OCI-LY3 (cell line): ENCODE measurements around the gene ANKRD9.
A peak's percentile ranks its signal among the peaks of the same experiment; 100 is the strongest.

Experiments used
- H2AFZ ChIP-seq: fragments of 200-600, 300-600 bp; shearing (Covaris generic); 2 replicates; pipeline ENCODE4 v1.6.0; 2014; ENCODE audit warnings: antibody characterized with exemption, low read depth, low read length
- H3K27ac ChIP-seq: fragments of 200-600, 300-600 bp; sonication (generic); 2 replicates; pipeline ENCODE4 v1.5.1; 2014; ENCODE audit warnings: mild to moderate bottlenecking, low read length, moderate library complexity, mixed read lengths
- H3K27me3 ChIP-seq: fragments of 200-600, 300-600 bp; sonication (generic); 2 replicates; pipeline ENCODE4 v1.6.1; 2014; ENCODE audit warnings: low read depth, low read length, mixed read lengths
- H3K36me3 ChIP-seq: fragments of 200-600, 300-600 bp; sonication (generic); replicated peaks from 2 replicates; pipeline ENCODE3; 2014; ENCODE audit warnings: low read depth, low read length, mixed read lengths
- H3K4me1 ChIP-seq: fragments of 300-600, 200-600 bp; sonication (generic); 2 replicates; pipeline ENCODE4 v1.6.1; 2014; ENCODE audit warnings: low read length, mixed read lengths
- H3K4me2 ChIP-seq: fragments of 200-600, 300-600 bp; sonication (generic); 2 replicates; pipeline ENCODE4 v1.6.1; 2014; ENCODE audit warnings: low read length, mixed read lengths
- H3K4me3 ChIP-seq: fragments of 300-600, 200-600 bp; sonication (generic); 2 replicates; pipeline ENCODE4 v1.5.1; 2014; ENCODE audit warnings: antibody characterized with exemption, mild to moderate bottlenecking, low read length, moderate library complexity
- H3K79me2 ChIP-seq: fragments of 300-600, 200-600 bp; shearing (Covaris generic); 2 replicates; pipeline ENCODE4 v1.6.1; 2014; ENCODE audit warnings: mild to moderate bottlenecking, low read length, mixed read lengths
- H3K9ac ChIP-seq: fragments of 300-600, 200-600 bp; shearing (Covaris generic); 2 replicates; pipeline ENCODE4 v1.6.0; 2014; ENCODE audit warnings: mild to moderate bottlenecking, low read length, moderate library complexity
- H3K9me3 ChIP-seq: fragments of 200-600, 300-600 bp; shearing (Covaris generic); 2 replicates; pipeline ENCODE4 v1.6.1; 2014; ENCODE audit warnings: low read length, mixed read lengths; ENCODE audit not compliant: insufficient read depth
- H4K20me1 ChIP-seq: fragments of 200-600, 300-600 bp; sonication (generic); 2 replicates; pipeline ENCODE4 v1.6.1; 2016; ENCODE audit warnings: low read length, mixed read lengths; ENCODE audit not compliant: insufficient read depth
- EZH2phosphoT487 ChIP-seq: fragments of 200-600 bp; shearing (Covaris generic); IDR thresholded peaks from 2 replicates; pipeline ENCODE4 v1.6.1; 2018; ENCODE audit warnings: antibody characterized with exemption, mixed run types, low read depth
- TF ChIP-seq, protein P1 (sequence below): fragments of 200-600, 300-600 bp; sonication (generic); IDR thresholded peaks from 2 replicates; pipeline ENCODE4 v1.5.1; 2014; ENCODE audit warnings: antibody characterized with exemption, low read length, low read depth

Gene ANKRD9

DNA sequence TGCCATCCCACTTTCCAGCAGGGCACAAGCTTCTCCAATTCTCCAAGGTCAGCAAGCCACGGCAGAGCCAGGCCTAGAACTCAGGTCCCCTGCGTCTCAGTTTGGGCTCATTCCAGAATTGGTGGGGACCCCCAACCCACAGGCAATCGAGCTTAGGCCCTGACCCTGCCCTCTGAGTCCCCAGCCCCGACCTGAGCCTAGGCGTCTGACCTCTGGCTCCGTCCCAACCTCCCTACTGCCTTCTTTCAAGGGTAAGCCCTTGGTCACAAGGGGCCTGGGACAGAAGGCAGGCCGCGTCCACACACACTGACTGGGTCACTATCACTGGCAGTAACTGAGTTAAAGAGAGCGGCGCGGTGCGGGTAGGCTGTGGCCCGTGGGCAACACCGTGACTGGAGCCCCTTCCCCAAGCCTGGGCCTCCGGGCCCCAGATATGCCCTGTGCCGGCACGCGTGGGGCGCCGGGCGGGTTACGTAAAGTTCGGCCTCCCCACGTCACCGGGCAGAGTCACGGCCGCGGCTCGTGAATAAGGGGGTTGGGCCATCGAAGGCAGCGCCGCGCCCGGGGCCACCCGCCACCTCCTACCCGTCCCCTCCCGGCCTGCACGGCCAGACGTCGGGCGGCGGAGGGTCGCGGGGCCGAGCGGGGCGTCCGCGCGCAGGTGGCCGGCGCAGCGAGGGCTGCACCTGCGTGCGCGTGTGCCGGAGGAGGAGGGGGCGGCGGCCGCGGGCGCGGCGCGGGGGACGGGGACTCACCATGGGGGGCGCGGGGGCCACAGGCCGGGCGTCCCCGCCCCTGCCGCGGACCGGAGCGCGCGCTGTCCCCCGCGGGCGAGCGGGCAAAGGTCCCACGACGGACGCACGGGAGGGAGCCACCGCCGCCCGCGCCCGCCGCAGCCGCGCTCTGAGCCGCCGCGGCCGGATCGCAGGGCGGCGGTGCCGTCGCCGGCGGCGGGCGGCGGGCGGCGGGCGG lies 516 bp downstream of the ANKRD9 start:
- Histone ChIP-seq H3K9me3 (no peaks in the 10 kb centered on the region), H3K27ac (no peak overlapping the region), H4K20me1 (no peaks in the 10 kb centered on the region), H3K4me3 (peak overlapping the region; percentile 91), H3K27me3 (no peaks in the 10 kb centered on the region), H3K36me3 (no peaks in the 10 kb centered on the region), H3K4me2 (peak overlapping the region; percentile 84), H3K79me2 (no peaks in the 10 kb centered on the region), H2AFZ (peak overlapping the region; percentile 31; the same call in 1 of the 2 replicates), H3K4me1 (peaks cover 12% of the 10 kb centered on the region), H3K9ac (peak overlapping the region; percentile 60)
- TF ChIP-seq, protein P1, sequence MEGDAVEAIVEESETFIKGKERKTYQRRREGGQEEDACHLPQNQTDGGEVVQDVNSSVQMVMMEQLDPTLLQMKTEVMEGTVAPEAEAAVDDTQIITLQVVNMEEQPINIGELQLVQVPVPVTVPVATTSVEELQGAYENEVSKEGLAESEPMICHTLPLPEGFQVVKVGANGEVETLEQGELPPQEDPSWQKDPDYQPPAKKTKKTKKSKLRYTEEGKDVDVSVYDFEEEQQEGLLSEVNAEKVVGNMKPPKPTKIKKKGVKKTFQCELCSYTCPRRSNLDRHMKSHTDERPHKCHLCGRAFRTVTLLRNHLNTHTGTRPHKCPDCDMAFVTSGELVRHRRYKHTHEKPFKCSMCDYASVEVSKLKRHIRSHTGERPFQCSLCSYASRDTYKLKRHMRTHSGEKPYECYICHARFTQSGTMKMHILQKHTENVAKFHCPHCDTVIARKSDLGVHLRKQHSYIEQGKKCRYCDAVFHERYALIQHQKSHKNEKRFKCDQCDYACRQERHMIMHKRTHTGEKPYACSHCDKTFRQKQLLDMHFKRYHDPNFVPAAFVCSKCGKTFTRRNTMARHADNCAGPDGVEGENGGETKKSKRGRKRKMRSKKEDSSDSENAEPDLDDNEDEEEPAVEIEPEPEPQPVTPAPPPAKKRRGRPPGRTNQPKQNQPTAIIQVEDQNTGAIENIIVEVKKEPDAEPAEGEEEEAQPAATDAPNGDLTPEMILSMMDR, result no peak
- TF ChIP-seq EZH2phosphoT487, result no peak

DNA sequence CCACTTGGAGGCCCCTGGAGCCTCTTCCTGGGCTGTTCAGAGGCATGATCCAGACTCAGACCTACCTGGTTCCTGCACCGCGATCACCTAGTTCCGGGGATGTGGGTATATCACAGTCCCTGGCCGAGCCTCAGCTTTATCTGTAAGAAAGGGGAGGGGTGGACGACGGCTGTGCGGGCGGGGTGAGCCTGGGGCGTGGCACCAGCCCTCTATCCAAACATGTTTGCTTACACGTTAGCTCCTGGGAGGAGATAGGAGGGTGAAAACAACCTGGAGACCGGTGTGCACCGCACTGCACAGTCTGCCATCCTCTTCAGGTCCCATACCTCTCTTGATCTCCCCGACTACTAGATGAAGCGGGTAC lies 1.2 kb downstream of the ANKRD9 start:
- H3K79me2 ChIP-seq, result no peaks in the 10 kb centered on the region
- no peak for TF ChIP-seq EZH2phosphoT487
- TF ChIP-seq, protein P1, result no peak
- no peak overlapping the region for H3K9ac ChIP-seq
- H3K4me2 ChIP-seq, result peak overlapping the region; percentile 84
- H3K4me1 ChIP-seq, result peaks cover 12% of the 10 kb centered on the region
- no peak overlapping the region for H2AFZ ChIP-seq
- no peak overlapping the region for H3K27ac ChIP-seq
- H3K36me3 ChIP-seq, result no peaks in the 10 kb centered on the region
- H3K4me3 ChIP-seq, result peak overlapping the region; percentile 91; the same call in 1 of the 2 replicates
- H3K9me3 ChIP-seq, result no peaks in the 10 kb centered on the region
- no peaks in the 10 kb centered on the region for H4K20me1 ChIP-seq
- no peaks in the 10 kb centered on the region for H3K27me3 ChIP-seq

DNA sequence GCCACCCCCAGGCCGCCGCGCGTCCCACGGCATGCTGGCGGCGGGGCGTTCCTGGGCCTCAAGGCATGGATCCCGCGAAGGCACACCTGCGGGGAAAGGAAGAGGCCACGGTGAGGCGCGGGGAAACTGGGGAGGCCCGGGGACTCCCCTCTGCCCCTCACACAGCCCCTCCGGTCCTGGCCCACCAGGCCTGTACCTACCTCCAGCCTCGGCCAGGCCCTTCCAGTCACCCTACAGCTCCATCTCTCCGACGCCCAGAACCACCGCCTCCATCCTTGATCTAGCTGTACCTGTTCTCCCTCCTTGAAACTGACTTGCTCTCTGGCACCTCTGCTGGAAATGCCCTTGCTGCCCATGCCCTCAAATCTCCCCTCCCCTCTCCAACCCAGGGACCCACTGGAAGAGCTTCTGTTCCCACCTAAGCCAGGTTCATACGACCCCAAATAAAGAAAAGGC lies 1.7 kb downstream of the ANKRD9 start:
- Histone ChIP-seq H2AFZ (no peak overlapping the region), H4K20me1 (no peaks in the 10 kb centered on the region), H3K9ac (no peak overlapping the region), H3K4me2 (no peak overlapping the region), H3K4me3 (no peak overlapping the region), H3K27me3 (no peaks in the 10 kb centered on the region), H3K9me3 (no peaks in the 10 kb centered on the region), H3K27ac (no peak overlapping the region), H3K36me3 (no peaks in the 10 kb centered on the region), H3K4me1 (peaks cover 12% of the 10 kb centered on the region), H3K79me2 (no peaks in the 10 kb centered on the region)
- no peak for TF ChIP-seq EZH2phosphoT487
- TF ChIP-seq, protein P1, result no peak

DNA sequence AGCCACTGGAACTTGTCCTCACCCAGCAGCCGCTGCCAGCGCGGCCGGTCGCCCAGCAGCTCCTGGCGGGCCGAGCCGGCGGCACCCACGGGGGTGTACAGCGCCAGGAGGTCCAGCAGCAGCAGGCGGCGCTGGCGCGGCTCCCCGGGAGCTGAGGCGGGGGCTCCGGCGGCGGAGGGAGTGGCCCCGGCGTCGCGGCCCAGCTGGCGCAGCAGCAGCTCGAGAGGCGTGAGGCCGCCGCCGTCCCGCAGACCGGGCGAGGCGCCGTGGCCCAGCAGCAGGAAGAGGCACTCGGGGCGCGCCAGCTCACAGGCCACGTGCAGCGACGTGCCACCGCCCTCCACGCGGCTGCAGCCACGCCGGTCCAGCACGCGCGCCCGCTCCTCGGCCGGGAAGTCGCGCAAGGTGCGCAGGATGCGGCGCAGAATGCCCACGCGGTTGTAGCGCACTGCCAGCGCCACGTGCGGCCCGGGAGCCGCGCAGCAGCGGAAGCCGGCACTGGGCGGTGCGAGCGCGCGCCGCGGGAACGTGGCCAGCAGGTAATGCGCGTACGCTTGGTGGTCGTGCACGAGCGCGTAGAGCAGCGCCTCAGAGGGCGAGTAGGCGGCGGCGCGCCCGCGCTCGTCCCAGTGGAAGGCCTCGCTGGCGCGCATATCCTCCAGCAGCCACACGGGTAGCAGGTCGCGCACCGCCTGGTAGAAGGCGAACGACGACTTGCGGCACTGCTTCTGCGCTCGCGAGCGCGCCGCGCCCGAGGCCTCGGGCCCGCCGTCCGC lies 2.3 kb downstream of the ANKRD9 start:
- Histone ChIP-seq H3K4me3 (no peak overlapping the region), H2AFZ (no peak overlapping the region), H3K36me3 (no peaks in the 10 kb centered on the region), H3K4me1 (peaks cover 12% of the 10 kb centered on the region), H3K9me3 (no peaks in the 10 kb centered on the region), H3K9ac (no peak overlapping the region), H3K79me2 (no peaks in the 10 kb centered on the region), H3K27me3 (no peaks in the 10 kb centered on the region), H3K27ac (no peak overlapping the region), H4K20me1 (no peaks in the 10 kb centered on the region), H3K4me2 (no peak overlapping the region)
- TF ChIP-seq EZH2phosphoT487, result no peak
- TF ChIP-seq, protein P1, result no peak
